T-cell (primary cell): ENCODE measurements around the gene MRPL50. TPM values are rescaled to one million over a fixed set of nuclear protein-coding genes. Genes with fewer than 3 reads are reported as not detected.

Experiments
- ATAC-seq, 4 experiments: fragments of 200-7000 bp in 3 of 4; fragments of 150-1000 bp in 1 of 4; cut with Tn5 transposase; replicated peaks in 1 of 4; 1 replicate in 3 of 4; 2 replicates in 1 of 4; pipeline ENCODE4 v1.10.0; 2021; ENCODE audit warnings: moderate library complexity in 3 of 4, mild to moderate bottlenecking in 2 of 4, moderate number of reproducible peaks in 1 of 4
- CTCF ChIA-PET, 2 donors: fragments of 300-600 bp; sonication (Branson Sonifier 250); formaldehyde crosslinking; loops; one replicate each; lab custom pipeline; 2022; ENCODE audit warnings: antibody characterized with exemption in 2 of 2; lab: Charles Lee
- POLR2A ChIA-PET, 2 donors: fragments of 300-600 bp; sonication (Branson Sonifier 250); formaldehyde crosslinking; loops; one replicate each; lab custom pipeline; 2022; ENCODE audit warnings: antibody characterized with exemption in 2 of 2; lab: Charles Lee
- DNase-seq, 35 experiments: peaks; one replicate each; pipeline versions ENCODE4 v3.0.0 to v3.0.0-alpha.2; 2013 to 2023
- H3K27ac ChIP-seq: one replicate; pipeline ENCODE4 v1.5.1; 2013; ENCODE audit warnings: low read length
- H3K27me3 ChIP-seq, 2 experiments: replicated peaks in 1 of 2; 1 replicate in 1 of 2; 2 replicates in 1 of 2; pipeline versions ENCODE4 v1.6.1 to v1.7.0; 2013; ENCODE audit warnings: low read length in 1 of 2, mixed read lengths in 1 of 2; ENCODE audit not compliant: control insufficient read depth in 2 of 2, insufficient read depth in 2 of 2; ENCODE audit errors: extremely low read depth in 1 of 2
- H3K36me3 ChIP-seq, 2 donors: 1 replicate in 1 of 2; 2 replicates in 1 of 2; pipeline versions ENCODE4 v1.6.1 to v1.7.0; 2013; ENCODE audit warnings: low read length in 1 of 2; ENCODE audit not compliant: control insufficient read depth in 2 of 2, insufficient read depth in 1 of 2; ENCODE audit errors: extremely low read depth in 1 of 2
- H3K4me1 ChIP-seq, 2 experiments: 1 replicate in 1 of 2; 2 replicates in 1 of 2; pipeline versions ENCODE4 v1.6.1 to v1.7.0; 2013; ENCODE audit warnings: low read length in 2 of 2, mixed read lengths in 1 of 2; ENCODE audit not compliant: insufficient read depth in 2 of 2, control insufficient read depth in 1 of 2; ENCODE audit errors: extremely low read depth in 1 of 2
- H3K4me3 ChIP-seq, 2 donors: 1 replicate in 1 of 2; 2 replicates in 1 of 2; pipeline versions ENCODE4 v1.5.1 to v1.7.0; 2013; ENCODE audit warnings: mild to moderate bottlenecking in 2 of 2, low read length in 1 of 2, moderate library complexity in 1 of 2; ENCODE audit not compliant: control insufficient read depth in 1 of 2; ENCODE audit errors: extremely low read depth in 1 of 2
- H3K9me3 ChIP-seq: 2 replicates; pipeline ENCODE4 v1.7.0; 2013
- H3K27ac Mint-ChIP-seq, 2 donors: one replicate each; pipeline ENCODE4 v1.8.0; 2020 to 2021; ENCODE audit warnings: mild to moderate bottlenecking in 2 of 2, mixed read lengths in 2 of 2
- H3K27me3 Mint-ChIP-seq, 2 donors: one replicate each; pipeline ENCODE4 v1.8.0; 2021 to 2022; ENCODE audit warnings: mixed read lengths in 2 of 2
- H3K36me3 Mint-ChIP-seq: one replicate; pipeline ENCODE4 v1.8.0; 2021; ENCODE audit warnings: mixed read lengths
- H3K4me1 Mint-ChIP-seq, 3 donors: one replicate each; pipeline ENCODE4 v1.8.0; 2020 to 2022; ENCODE audit warnings: mixed read lengths in 3 of 3, mild to moderate bottlenecking in 1 of 3
- H3K4me3 Mint-ChIP-seq, 3 donors: one replicate each; pipeline ENCODE4 v1.8.0; 2020 to 2022; ENCODE audit warnings: mild to moderate bottlenecking in 3 of 3, mixed read lengths in 3 of 3, moderate library complexity in 3 of 3
- H3K9me3 Mint-ChIP-seq, 3 donors: one replicate each; pipeline ENCODE4 v1.8.0; 2020 to 2022; ENCODE audit warnings: mixed read lengths in 3 of 3
- WGBS: methylation state at CpG from one replicate; pipeline ENCODE4 v1.1.5; 2013; ENCODE audit warnings: missing lambda C conversion rate; ENCODE audit not compliant: insufficient coverage; 5-methylcytosine and 5-hydroxymethylcytosine counted together
- total RNA-seq, 35 experiments: library from RNA in 6 of 35; stranded (reverse) in 6 of 35; fragments of 120-200 nt in 1 of 35; gene quantifications; one replicate each; pipeline versions ENCODE4 v1.2.1 to v1.2.4 and lab custom pipeline; 2013 to 2026

The MRPL50 gene
- total RNA-seq, 5 donors from 2014 or later (not counting 1 experiment from before 2014, with no cell fraction given), result 7.4 to 16.7 (median 16.3) TPM

DNA sequence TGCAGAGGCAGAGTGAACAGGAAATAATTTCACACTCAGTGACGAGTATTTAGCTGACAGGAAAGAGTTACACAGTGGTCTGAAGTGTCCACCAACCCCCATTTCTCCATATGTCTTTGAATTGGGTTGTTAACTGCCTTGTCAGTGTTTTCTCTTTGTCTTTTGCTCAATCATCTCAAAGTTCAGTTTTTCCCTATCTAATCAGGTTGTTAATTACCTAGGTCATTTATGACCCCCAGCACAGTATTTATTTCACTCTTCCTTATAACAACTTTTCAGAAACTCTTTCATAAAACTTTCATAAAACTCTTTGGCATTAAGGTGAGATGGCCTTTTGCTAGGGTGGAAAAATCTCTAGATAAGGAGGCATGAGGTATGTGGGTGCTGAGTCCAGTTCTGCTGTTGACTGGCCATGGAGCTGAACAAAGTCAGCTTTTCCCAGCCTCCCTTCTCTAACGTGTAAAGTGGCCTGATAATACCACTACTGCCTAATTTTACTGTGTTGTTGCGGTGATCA lies 42.4 kb upstream of the MRPL50 start:
- Mint-ChIP-seq H3K27ac (no peak overlapping the region), H3K9me3 (no peaks in the 10 kb centered on the region), H3K4me3 (no peak overlapping the region), H3K36me3 (no peaks in the 10 kb centered on the region), H3K4me1 (no peaks in the 10 kb centered on the region), H3K27me3 (peaks cover 34 to 65% of the 10 kb centered on the region in 2 donors)
- CTCF ChIA-PET, result no interaction called here
- Histone ChIP-seq H3K27me3 (peaks cover 5 to 8% of the 10 kb centered on the region in 2 experiments), H3K4me3 (no peak overlapping the region), H3K9me3 (no peaks in the 10 kb centered on the region), H3K27ac (no peak overlapping the region), H3K4me1 (no peaks in the 10 kb centered on the region), H3K36me3 (no peaks in the 10 kb centered on the region)
- DNase-seq (no peak), ATAC-seq (no peak)
- POLR2A ChIA-PET, result no interaction called here
- 0% methylated on average over 1 of the region's 3 CpGs for WGBS

- CTCF ChIA-PET, result no interaction called here
- no CpG with 5 or more reads among the region's 3 CpGs for WGBS
- no peaks in the 10 kb centered on the region for H3K4me1 Mint-ChIP-seq
Measured at GRCh38 chr9:101438523-101438922, 40.1 kb upstream of the MRPL50 start.

GRCh38 chr9:101437806-101438232 lies 39.4 kb upstream of the MRPL50 start:
- no peaks in the 10 kb centered on the region for H3K4me1 ChIP-seq
- no peak overlapping the region for H3K27ac ChIP-seq
- Mint-ChIP-seq H3K9me3 (no peaks in the 10 kb centered on the region), H3K27ac (no peak overlapping the region), H3K4me1 (no peaks in the 10 kb centered on the region), H3K27me3 (peaks cover 23 to 41% of the 10 kb centered on the region in 2 donors), H3K36me3 (no peaks in the 10 kb centered on the region), H3K4me3 (no peak overlapping the region)
- WGBS, result 100% methylated on average over 2 of the region's 2 CpGs
- DNase-seq (no peak), ATAC-seq (no peak)
- no peaks in the 10 kb centered on the region for H3K9me3 ChIP-seq
- peaks cover 2 to 5% of the 10 kb centered on the region in 2 experiments for H3K27me3 ChIP-seq
- CTCF ChIA-PET, result interaction anchor here in 1 of 2 donors (0.8 kb wide), 1 partner anchor 45 kb away, joined by 5 read pairs; no protein-coding TSS in a partner anchor
- no peak overlapping the region for H3K4me3 ChIP-seq
- no peaks in the 10 kb centered on the region for H3K36me3 ChIP-seq
- POLR2A ChIA-PET, result no interaction called here

More at GRCh38 chr9:101438523-101438922, 40.1 kb upstream of the MRPL50 start:
- Mint-ChIP-seq H3K9me3 (no peaks in the 10 kb centered on the region), H3K36me3 (no peaks in the 10 kb centered on the region), H3K27me3 (peaks cover 29 to 48% of the 10 kb centered on the region in 2 donors), H3K4me3 (no peak overlapping the region), H3K27ac (no peak overlapping the region)
- Histone ChIP-seq H3K36me3 (no peaks in the 10 kb centered on the region), H3K27ac (no peak overlapping the region), H3K4me1 (no peaks in the 10 kb centered on the region), H3K9me3 (no peaks in the 10 kb centered on the region), H3K27me3 (peaks cover 2 to 9% of the 10 kb centered on the region in 2 experiments), H3K4me3 (no peak overlapping the region)
- DNase-seq (no peak), ATAC-seq (no peak)
- POLR2A ChIA-PET, result no interaction called here

- CTCF ChIA-PET, result no interaction called here
Measured at GRCh38 chr9:101435601-101436079, 37.2 kb upstream of the MRPL50 start, which contains the start of gene ALDOB. TSS of gene ALDOB (minus strand) at chr9:101435774. CDS start at chr9:101430887, 4,887 bp downstream.

GRCh38 chr9:101434998-101435397 lies 36.6 kb upstream of the MRPL50 start:
- DNase-seq (no peak), ATAC-seq (no peak)
- Mint-ChIP-seq H3K27me3 (peaks cover 18 to 28% of the 10 kb centered on the region in 2 donors), H3K27ac (no peak overlapping the region), H3K9me3 (no peaks in the 10 kb centered on the region), H3K36me3 (no peaks in the 10 kb centered on the region), H3K4me3 (no peak overlapping the region), H3K4me1 (no peaks in the 10 kb centered on the region)
- Histone ChIP-seq H3K27me3 (peaks cover 2 to 4% of the 10 kb centered on the region in 2 experiments), H3K9me3 (no peaks in the 10 kb centered on the region), H3K4me3 (no peak overlapping the region), H3K27ac (no peak overlapping the region), H3K36me3 (no peaks in the 10 kb centered on the region), H3K4me1 (no peaks in the 10 kb centered on the region)
- ChIA-PET POLR2A (no interaction called here), CTCF (no interaction called here)
- WGBS, result 66% methylated on average over 2 of the region's 3 CpGs

More at GRCh38 chr9:101435601-101436079, 37.2 kb upstream of the MRPL50 start, which contains the start of gene ALDOB:
- DNase-seq (no peak), ATAC-seq (no peak)
- Mint-ChIP-seq H3K9me3 (no peaks in the 10 kb centered on the region), H3K27ac (no peak within 1 kb of the TSS), H3K27me3 (peaks cover 18 to 28% of the 10 kb centered on the region in 2 donors), H3K4me1 (no peaks in the 10 kb centered on the region), H3K36me3 (no peaks in the 10 kb centered on the region), H3K4me3 (no peak within 1 kb of the TSS)
- no peak within 1 kb of the TSS for H3K27ac ChIP-seq
- H3K4me3 ChIP-seq, result no peak within 1 kb of the TSS
- no peaks in the 10 kb centered on the region for H3K36me3 ChIP-seq
- H3K4me1 ChIP-seq, result no peaks in the 10 kb centered on the region
- peaks cover 2% of the 10 kb centered on the region in 2 experiments for H3K27me3 ChIP-seq
- POLR2A ChIA-PET, result no interaction called here
- no CpG with 5 or more reads among the region's 2 CpGs for WGBS
- no peaks in the 10 kb centered on the region for H3K9me3 ChIP-seq

- ATAC-seq, result no peak
Measured at GRCh38 chr9:101433229-101433628, 34.8 kb upstream of the MRPL50 start.

More at GRCh38 chr9:101433229-101433628, 34.8 kb upstream of the MRPL50 start:
- peaks cover 2 to 8% of the 10 kb centered on the region in 2 experiments for H3K27me3 ChIP-seq
- no peak overlapping the region for H3K27ac Mint-ChIP-seq
- no peak overlapping the region for H3K4me3 Mint-ChIP-seq
- H3K27me3 Mint-ChIP-seq, result peaks cover 20 to 28% of the 10 kb centered on the region in 2 donors
- H3K36me3 Mint-ChIP-seq, result no peaks in the 10 kb centered on the region
- CTCF ChIA-PET, result no interaction called here
- no peaks in the 10 kb centered on the region for H3K36me3 ChIP-seq
- DNase-seq, result no peak
- H3K27ac ChIP-seq, result no peak overlapping the region
- H3K4me3 ChIP-seq, result no peak overlapping the region
- no peaks in the 10 kb centered on the region for H3K4me1 Mint-ChIP-seq
- no CpG with 5 or more reads among the region's 3 CpGs for WGBS
- H3K4me1 ChIP-seq, result no peaks in the 10 kb centered on the region
- H3K9me3 ChIP-seq, result no peaks in the 10 kb centered on the region
- POLR2A ChIA-PET, result no interaction called here
- no peaks in the 10 kb centered on the region for H3K9me3 Mint-ChIP-seq
